Mesothelial cell of epicardium (in vitro differentiated cells): ENCODE results near the gene SHROOM3. TPM values are rescaled to one million over a fixed set of nuclear protein-coding genes. Genes with fewer than 3 reads are reported as not detected.
A peak's percentile ranks its signal among the peaks of the same experiment; 100 is the strongest.

Source experiments
- DNase-seq, 2 experiments: peaks; one replicate each; pipeline ENCODE4 v3.0.0; 2021; ENCODE audit warnings: low spot score in 2 of 2; ENCODE audit not compliant: unreplicated experiment in 2 of 2
- H3K27ac Mint-ChIP-seq: 2 replicates; pipeline ENCODE4 v1.8.0; 2021; ENCODE audit warnings: mixed read lengths
- H3K27me3 Mint-ChIP-seq: 2 replicates; pipeline ENCODE4 v1.8.0; 2021; ENCODE audit warnings: low read depth, mixed read lengths
- H3K36me3 Mint-ChIP-seq: 2 replicates; pipeline ENCODE4 v1.8.0; 2021; ENCODE audit warnings: mixed read lengths
- H3K4me1 Mint-ChIP-seq: 2 replicates; pipeline ENCODE4 v1.8.0; 2021; ENCODE audit warnings: mixed read lengths
- H3K4me3 Mint-ChIP-seq: 2 replicates; pipeline ENCODE4 v1.8.0; 2021; ENCODE audit warnings: mild to moderate bottlenecking, moderate library complexity, mixed read lengths
- H3K9me3 Mint-ChIP-seq: 2 replicates; pipeline ENCODE4 v1.8.0; 2021; ENCODE audit warnings: mixed read lengths
- total RNA-seq: library from RNA; stranded (reverse); gene quantifications from 3 replicates; pipeline ENCODE4 v1.2.1, GENCODE V29; 2021
- TF ChIP-seq, protein P1 (sequence below): fragments of 200-600 bp; sonication (generic); IDR thresholded peaks from one replicate; pipeline ENCODE4 v1.5.0; 2021; ENCODE audit warnings: antibody characterized with exemption; ENCODE audit not compliant: unreplicated experiment

The SHROOM3 gene
- total RNA-seq, 1 donor from 2014 or later, result 62.7 TPM

DNA sequence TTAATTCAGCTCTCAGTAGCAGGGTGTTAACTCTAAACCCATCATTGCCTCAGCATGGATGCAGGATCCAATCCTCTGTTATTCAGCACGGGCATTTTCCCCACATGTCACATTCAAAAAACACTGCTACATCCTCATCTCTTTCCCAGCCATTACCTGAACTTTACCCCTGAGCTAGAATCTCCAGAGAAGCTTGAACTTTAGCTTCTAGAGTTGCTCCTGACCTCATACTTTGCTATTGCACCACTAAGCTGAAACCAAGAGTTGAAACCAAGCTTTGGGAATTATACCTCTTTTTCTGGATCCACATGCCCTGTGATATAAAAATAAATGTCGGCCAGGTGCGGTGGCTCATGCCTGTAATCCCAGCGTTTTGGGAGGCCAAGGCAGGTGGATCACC, 90.7 kb downstream of the SHROOM3 start:
- H3K9me3 Mint-ChIP-seq, result peaks cover 13% of the 10 kb centered on the region
- no peak overlapping the region for H3K4me3 Mint-ChIP-seq
- no peaks in the 10 kb centered on the region for H3K27me3 Mint-ChIP-seq

DNA sequence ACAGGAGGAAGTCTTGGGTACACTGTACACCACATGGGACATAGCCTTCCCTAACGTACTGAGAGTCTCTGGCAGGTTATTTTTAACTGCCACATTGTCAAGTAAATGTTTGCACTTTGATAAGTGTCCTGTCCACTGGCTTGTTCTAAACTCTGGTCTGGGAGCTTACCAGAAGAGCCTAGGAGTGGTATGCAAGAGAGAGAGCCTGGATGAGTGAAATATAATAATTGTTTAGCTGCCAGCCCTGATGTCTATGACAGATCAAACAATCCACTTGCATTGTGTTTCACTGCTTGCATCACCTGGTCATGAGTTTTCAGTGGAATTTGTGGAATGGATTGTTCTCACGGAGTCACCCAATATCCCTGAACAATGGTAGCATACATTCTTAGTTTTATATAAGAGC, 91.6 kb downstream of the SHROOM3 start:
- Mint-ChIP-seq H3K27me3 (no peaks in the 10 kb centered on the region), H3K9me3 (peaks cover 6% of the 10 kb centered on the region), H3K4me1 (peaks cover 8% of the 10 kb centered on the region), H3K4me3 (no peak overlapping the region), H3K27ac (peak overlapping the region; percentile 90), H3K36me3 (peaks cover 4% of the 10 kb centered on the region)
- no peak for DNase-seq
- TF ChIP-seq, protein P1, sequence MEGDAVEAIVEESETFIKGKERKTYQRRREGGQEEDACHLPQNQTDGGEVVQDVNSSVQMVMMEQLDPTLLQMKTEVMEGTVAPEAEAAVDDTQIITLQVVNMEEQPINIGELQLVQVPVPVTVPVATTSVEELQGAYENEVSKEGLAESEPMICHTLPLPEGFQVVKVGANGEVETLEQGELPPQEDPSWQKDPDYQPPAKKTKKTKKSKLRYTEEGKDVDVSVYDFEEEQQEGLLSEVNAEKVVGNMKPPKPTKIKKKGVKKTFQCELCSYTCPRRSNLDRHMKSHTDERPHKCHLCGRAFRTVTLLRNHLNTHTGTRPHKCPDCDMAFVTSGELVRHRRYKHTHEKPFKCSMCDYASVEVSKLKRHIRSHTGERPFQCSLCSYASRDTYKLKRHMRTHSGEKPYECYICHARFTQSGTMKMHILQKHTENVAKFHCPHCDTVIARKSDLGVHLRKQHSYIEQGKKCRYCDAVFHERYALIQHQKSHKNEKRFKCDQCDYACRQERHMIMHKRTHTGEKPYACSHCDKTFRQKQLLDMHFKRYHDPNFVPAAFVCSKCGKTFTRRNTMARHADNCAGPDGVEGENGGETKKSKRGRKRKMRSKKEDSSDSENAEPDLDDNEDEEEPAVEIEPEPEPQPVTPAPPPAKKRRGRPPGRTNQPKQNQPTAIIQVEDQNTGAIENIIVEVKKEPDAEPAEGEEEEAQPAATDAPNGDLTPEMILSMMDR, result no peak

More for the DNA sequence above, 90.7 kb downstream of the SHROOM3 start:
- TF ChIP-seq, protein P1, result no peak
- Mint-ChIP-seq H3K4me1 (peaks cover 8% of the 10 kb centered on the region), H3K36me3 (peaks cover 8% of the 10 kb centered on the region), H3K27ac (no peak overlapping the region)
- DNase-seq, result no peak

DNA sequence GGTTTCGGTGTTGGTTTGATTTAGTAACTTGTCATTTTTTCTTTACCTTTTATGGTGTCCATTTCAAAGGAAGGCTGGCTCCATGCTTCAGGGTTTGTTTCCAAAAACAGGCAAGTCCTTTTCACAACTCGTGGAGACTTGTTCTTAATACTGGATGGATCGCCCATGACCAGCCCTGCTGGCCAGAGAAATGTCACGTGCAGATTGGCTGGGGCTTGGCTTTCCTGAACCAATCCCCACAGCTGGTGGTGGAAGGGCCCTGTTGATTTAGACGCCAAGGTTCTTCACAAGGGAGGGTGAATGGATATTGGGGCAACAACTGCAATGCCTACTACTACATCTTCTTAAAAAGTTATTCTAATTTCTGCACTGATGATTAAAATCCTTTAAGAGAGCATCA, 92.6 kb downstream of the SHROOM3 start:
- Mint-ChIP-seq H3K9me3 (peaks cover 3% of the 10 kb centered on the region), H3K27ac (no peak overlapping the region), H3K4me1 (peaks cover 8% of the 10 kb centered on the region), H3K36me3 (no peaks in the 10 kb centered on the region), H3K27me3 (no peaks in the 10 kb centered on the region), H3K4me3 (no peak overlapping the region)
- TF ChIP-seq, protein P1, result no peak
- no peak for DNase-seq

DNA sequence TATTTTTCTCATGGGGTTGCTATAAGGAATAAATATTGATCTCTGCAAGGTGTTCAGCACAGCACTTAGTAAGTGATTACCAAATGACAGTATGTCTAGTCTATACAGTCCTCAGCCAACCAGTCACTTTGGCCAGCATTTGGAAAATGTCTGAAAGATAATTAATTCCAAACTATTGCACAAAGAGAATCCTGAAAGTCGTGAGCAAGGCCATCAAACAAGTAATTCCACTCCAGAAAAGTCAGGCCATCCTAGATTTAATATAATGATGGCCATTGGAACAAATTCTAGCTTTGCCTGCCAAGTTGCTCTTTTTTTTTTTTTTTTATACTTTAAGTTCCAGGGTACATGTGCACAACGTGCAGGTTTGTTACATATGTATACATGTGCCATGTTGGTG, 96.6 kb downstream of the SHROOM3 start:
- Mint-ChIP-seq H3K27me3 (no peaks in the 10 kb centered on the region), H3K4me1 (peaks cover 19% of the 10 kb centered on the region), H3K4me3 (no peak overlapping the region), H3K9me3 (peaks cover 3% of the 10 kb centered on the region), H3K27ac (no peak overlapping the region), H3K36me3 (no peaks in the 10 kb centered on the region)
- DNase-seq, result no peak
- TF ChIP-seq, protein P1, result no peak

DNA sequence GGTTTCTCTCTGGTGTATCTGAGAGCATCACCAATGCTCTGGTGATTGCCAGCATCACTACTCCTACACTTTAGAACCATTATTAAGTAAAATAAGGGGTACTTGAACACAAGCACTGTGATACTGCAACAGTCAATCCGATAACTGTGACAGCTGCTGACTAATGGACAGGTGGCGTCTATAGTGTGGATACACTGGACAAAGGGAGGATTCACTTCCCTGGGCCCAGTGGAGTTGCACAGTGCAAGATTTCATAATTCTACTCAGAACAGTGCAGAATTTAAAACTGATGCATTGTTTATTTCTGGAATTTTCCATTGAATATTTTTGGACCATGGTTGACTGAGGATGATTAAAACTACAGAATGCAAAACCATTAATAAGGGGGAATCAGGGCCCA, 97.8 kb downstream of the SHROOM3 start:
- H3K4me3 Mint-ChIP-seq, result no peak overlapping the region
- peaks cover 3% of the 10 kb centered on the region for H3K9me3 Mint-ChIP-seq
- no peak overlapping the region for H3K27ac Mint-ChIP-seq
- no peaks in the 10 kb centered on the region for H3K36me3 Mint-ChIP-seq
- no peak for DNase-seq
- TF ChIP-seq, protein P1, result no peak
- peaks cover 16% of the 10 kb centered on the region for H3K4me1 Mint-ChIP-seq
- H3K27me3 Mint-ChIP-seq, result no peaks in the 10 kb centered on the region

DNA sequence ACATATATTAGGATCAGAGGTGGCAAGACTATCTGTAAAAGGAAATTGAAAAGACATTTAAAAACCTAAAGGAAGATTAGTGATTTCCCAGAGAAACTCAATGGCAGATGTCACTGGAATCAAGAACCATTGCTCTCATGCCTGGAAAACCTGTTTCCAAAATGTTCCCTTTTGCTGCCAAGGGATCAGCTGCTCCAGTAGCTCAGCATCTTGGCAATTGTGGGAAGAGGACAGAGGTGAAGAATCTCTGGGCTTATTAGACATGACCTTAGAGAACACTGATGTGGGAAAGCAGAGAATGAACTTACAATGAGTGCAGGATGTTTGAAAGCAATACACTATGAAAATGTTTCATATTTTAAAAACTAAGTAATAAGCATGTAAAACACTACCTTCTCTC, 98.3 kb downstream of the SHROOM3 start:
- DNase-seq, result no peak
- Mint-ChIP-seq H3K4me3 (no peak overlapping the region), H3K9me3 (peaks cover 3% of the 10 kb centered on the region), H3K27me3 (no peaks in the 10 kb centered on the region), H3K4me1 (peaks cover 16% of the 10 kb centered on the region), H3K27ac (no peak overlapping the region), H3K36me3 (no peaks in the 10 kb centered on the region)
- TF ChIP-seq, protein P1, result no peak
